IPS-18a (cell line): ENCODE results near the gene BEND6.

Experiments used
- H3K27ac ChIP-seq: one replicate; pipeline ENCODE4 v1.5.1; 2013; ENCODE audit warnings: low read length
- H3K27me3 ChIP-seq: one replicate; pipeline ENCODE4 v1.6.1; 2013; ENCODE audit warnings: mild to moderate bottlenecking, low read length; ENCODE audit not compliant: control insufficient read depth, insufficient read depth
- H3K36me3 ChIP-seq: one replicate; pipeline ENCODE4 v1.6.1; 2013; ENCODE audit warnings: low read depth, low read length; ENCODE audit not compliant: control insufficient read depth
- H3K4me1 ChIP-seq: one replicate; pipeline ENCODE4 v1.6.1; 2013; ENCODE audit warnings: low read depth, low read length; ENCODE audit not compliant: control insufficient read depth
- H3K4me3 ChIP-seq: one replicate; pipeline ENCODE4 v1.5.1; 2013; ENCODE audit warnings: low read length
- H3K9ac ChIP-seq: one replicate; pipeline ENCODE4 v1.6.1; 2013; ENCODE audit warnings: mild to moderate bottlenecking, low read length, moderate library complexity
- H3K9me3 ChIP-seq: one replicate; pipeline ENCODE4 v1.6.1; 2013; ENCODE audit warnings: low read depth, low read length; ENCODE audit not compliant: control insufficient read depth

Gene BEND6

GRCh38 chr6:56923565-56923964, 31.3 kb upstream of the BEND6 start:
- Histone ChIP-seq H3K4me1 (peaks cover 6% of the 10 kb centered on the region), H3K4me3 (no peak overlapping the region), H3K27ac (no peak overlapping the region), H3K9ac (no peak overlapping the region), H3K27me3 (no peaks in the 10 kb centered on the region), H3K36me3 (no peaks in the 10 kb centered on the region), H3K9me3 (no peaks in the 10 kb centered on the region)

- Histone ChIP-seq H3K27me3 (no peaks in the 10 kb centered on the region), H3K4me3 (peak overlapping the region; percentile 7), H3K27ac (no peak overlapping the region), H3K9ac (no peak overlapping the region), H3K9me3 (no peaks in the 10 kb centered on the region), H3K36me3 (no peaks in the 10 kb centered on the region), H3K4me1 (peaks cover 6% of the 10 kb centered on the region)
Observed at GRCh38 chr6:56927538-56928453, 27.1 kb upstream of the BEND6 start.

GRCh38 chr6:56930846-56931245, 24.1 kb upstream of the BEND6 start:
- H3K27me3 ChIP-seq, result no peaks in the 10 kb centered on the region
- H3K4me1 ChIP-seq, result peaks cover 6% of the 10 kb centered on the region
- H3K9ac ChIP-seq, result no peak overlapping the region
- no peak overlapping the region for H3K27ac ChIP-seq
- no peaks in the 10 kb centered on the region for H3K36me3 ChIP-seq
- H3K9me3 ChIP-seq, result no peaks in the 10 kb centered on the region
- no peak overlapping the region for H3K4me3 ChIP-seq

GRCh38 chr6:56932910-56933477, 21.9 kb upstream of the BEND6 start:
- no peak overlapping the region for H3K4me3 ChIP-seq
- no peaks in the 10 kb centered on the region for H3K9me3 ChIP-seq
- no peaks in the 10 kb centered on the region for H3K36me3 ChIP-seq
- H3K4me1 ChIP-seq, result peaks cover 1% of the 10 kb centered on the region
- H3K27ac ChIP-seq, result no peak overlapping the region
- no peaks in the 10 kb centered on the region for H3K27me3 ChIP-seq
- no peak overlapping the region for H3K9ac ChIP-seq

GRCh38 chr6:56933650-56934049, 21.3 kb upstream of the BEND6 start:
- H3K4me1 ChIP-seq, result no peaks in the 10 kb centered on the region
- no peaks in the 10 kb centered on the region for H3K27me3 ChIP-seq
- H3K9ac ChIP-seq, result no peak overlapping the region
- H3K4me3 ChIP-seq, result no peak overlapping the region
- no peak overlapping the region for H3K27ac ChIP-seq
- no peaks in the 10 kb centered on the region for H3K9me3 ChIP-seq
- H3K36me3 ChIP-seq, result no peaks in the 10 kb centered on the region

GRCh38 chr6:56934876-56935275, 20.0 kb upstream of the BEND6 start:
- Histone ChIP-seq H3K9me3 (no peaks in the 10 kb centered on the region), H3K4me3 (no peak overlapping the region), H3K9ac (no peak overlapping the region), H3K27me3 (no peaks in the 10 kb centered on the region), H3K27ac (no peak overlapping the region), H3K4me1 (no peaks in the 10 kb centered on the region), H3K36me3 (no peaks in the 10 kb centered on the region)

- Histone ChIP-seq H3K36me3 (no peaks in the 10 kb centered on the region), H3K4me1 (no peaks in the 10 kb centered on the region), H3K4me3 (no peak overlapping the region), H3K27me3 (no peaks in the 10 kb centered on the region), H3K27ac (no peak overlapping the region), H3K9me3 (no peaks in the 10 kb centered on the region), H3K9ac (no peak overlapping the region)
Observed at GRCh38 chr6:56936466-56936865, 18.4 kb upstream of the BEND6 start.

GRCh38 chr6:56938649-56939191, 16.2 kb upstream of the BEND6 start:
- no peaks in the 10 kb centered on the region for H3K4me1 ChIP-seq
- no peak overlapping the region for H3K9ac ChIP-seq
- no peaks in the 10 kb centered on the region for H3K9me3 ChIP-seq
- H3K36me3 ChIP-seq, result no peaks in the 10 kb centered on the region
- H3K4me3 ChIP-seq, result no peak overlapping the region
- no peaks in the 10 kb centered on the region for H3K27me3 ChIP-seq
- no peak overlapping the region for H3K27ac ChIP-seq

- Histone ChIP-seq H3K4me1 (no peaks in the 10 kb centered on the region), H3K27ac (no peak overlapping the region), H3K36me3 (no peaks in the 10 kb centered on the region), H3K27me3 (no peaks in the 10 kb centered on the region), H3K9me3 (no peaks in the 10 kb centered on the region), H3K4me3 (no peak overlapping the region), H3K9ac (no peak overlapping the region)
Observed at GRCh38 chr6:56940463-56940862, 14.4 kb upstream of the BEND6 start.

- Histone ChIP-seq H3K9me3 (no peaks in the 10 kb centered on the region), H3K36me3 (no peaks in the 10 kb centered on the region), H3K4me3 (no peak overlapping the region), H3K27ac (no peak overlapping the region), H3K27me3 (no peaks in the 10 kb centered on the region), H3K4me1 (no peaks in the 10 kb centered on the region), H3K9ac (no peak overlapping the region)
Observed at GRCh38 chr6:56940977-56941376, 13.9 kb upstream of the BEND6 start.

GRCh38 chr6:56944661-56945060, 10.2 kb upstream of the BEND6 start:
- H3K9me3 ChIP-seq, result no peaks in the 10 kb centered on the region
- H3K4me1 ChIP-seq, result no peaks in the 10 kb centered on the region
- no peak overlapping the region for H3K27ac ChIP-seq
- no peak overlapping the region for H3K9ac ChIP-seq
- H3K27me3 ChIP-seq, result no peaks in the 10 kb centered on the region
- H3K36me3 ChIP-seq, result peaks cover 4% of the 10 kb centered on the region
- H3K4me3 ChIP-seq, result no peak overlapping the region
